Hair follicle dermal papilla cell (primary cell): ENCODE measurements around the gene MSTN. TPM values are rescaled to one million over a fixed set of nuclear protein-coding genes. Genes with fewer than 3 reads are reported as not detected.

Experiments used
- total RNA-seq: library from RNA; depleted of rRNA; stranded (reverse); fragments of >200 nt; gene quantifications from 2 replicates; pipeline ENCODE4 v1.2.3, GENCODE V29; 2012

MSTN gene
- total RNA-seq = 0.16 and 0.73 TPM in 2 replicates

DNA sequence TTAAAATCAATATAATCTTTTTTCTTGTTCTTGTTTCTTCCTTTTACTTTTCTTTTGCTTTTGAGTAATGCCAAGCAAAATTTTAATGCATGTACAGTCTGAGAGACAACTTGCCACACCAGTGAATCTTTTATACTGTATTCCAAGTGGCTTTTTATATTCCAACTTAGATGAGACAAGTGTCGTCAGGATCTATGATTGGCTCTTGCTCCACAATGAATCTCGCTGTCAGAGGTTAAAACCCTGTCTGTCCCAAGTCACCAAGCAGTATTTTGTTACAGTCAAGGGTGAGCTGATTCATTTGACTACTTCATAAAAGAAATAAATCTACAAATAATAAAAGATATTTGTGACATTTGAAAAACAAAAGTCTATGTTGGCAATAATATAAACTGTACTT lies at the start of gene MSTN:
MSTN (minus strand) TSS at position 129 of the 400 bp plus-strand sequence. CDS start 133 bp downstream, outside the sequence.

